KMS-11 (cell line): ENCODE results near the gene SLC25A27.

Experiments used
- H2AFZ ChIP-seq: fragments of 200-600 bp; sonication (generic); 2 replicates; pipeline ENCODE4 v1.6.1; 2016; ENCODE audit warnings: antibody characterized with exemption, mixed run types, low read depth
- H3K27ac ChIP-seq: fragments of 200-600 bp; sonication (generic); 2 replicates; pipeline ENCODE4 v1.6.1; 2016; ENCODE audit warnings: mild to moderate bottlenecking, mixed run types
- H3K27me3 ChIP-seq: fragments of 200-600 bp; sonication (generic); 2 replicates; pipeline ENCODE4 v1.6.1; 2017; ENCODE audit warnings: mild to moderate bottlenecking, low read depth, mixed run types, moderate library complexity; ENCODE audit not compliant: insufficient read depth
- H3K36me3 ChIP-seq: fragments of 200-600 bp; sonication (generic); 2 replicates; pipeline ENCODE4 v1.6.1; 2017; ENCODE audit warnings: mild to moderate bottlenecking, mixed run types; ENCODE audit not compliant: insufficient read depth
- H3K4me1 ChIP-seq: fragments of 200-600 bp; sonication (generic); 2 replicates; pipeline ENCODE4 v1.6.1; 2016; ENCODE audit warnings: mild to moderate bottlenecking, low read depth, mixed run types; ENCODE audit not compliant: poor library complexity, severe bottlenecking
- H3K4me2 ChIP-seq: fragments of 200-600 bp; sonication (generic); 2 replicates; pipeline ENCODE4 v1.7.0; 2016; ENCODE audit warnings: mild to moderate bottlenecking, mixed run types
- H3K4me3 ChIP-seq: fragments of 200-600 bp; sonication (generic); IDR thresholded peaks from 2 replicates; pipeline ENCODE4 v1.6.1; 2017; ENCODE audit warnings: low read depth, low read length, mixed read lengths; ENCODE audit not compliant: insufficient read depth
- H3K79me2 ChIP-seq: fragments of 200-600 bp; sonication (generic); 2 replicates; pipeline ENCODE4 v1.6.1; 2016; ENCODE audit warnings: low read depth, mixed run types; ENCODE audit not compliant: insufficient read depth
- H3K9ac ChIP-seq: fragments of 200-600 bp; sonication (generic); 2 replicates; pipeline ENCODE4 v1.6.1; 2016; ENCODE audit warnings: mild to moderate bottlenecking, mixed run types
- H4K20me1 ChIP-seq: fragments of 200-600 bp; sonication (generic); 2 replicates; pipeline ENCODE4 v1.6.1; 2016; ENCODE audit warnings: mild to moderate bottlenecking, mixed run types; ENCODE audit not compliant: insufficient read depth
- TF ChIP-seq, protein P1 (sequence below): fragments of 200-600 bp; sonication (generic); conservative IDR thresholded peaks from 2 replicates; pipeline ENCODE4 v1.6.1; 2017; ENCODE audit warnings: low read depth, mild to moderate bottlenecking, antibody characterized with exemption, low read length, moderate library complexity, mixed read lengths

Gene SLC25A27

DNA sequence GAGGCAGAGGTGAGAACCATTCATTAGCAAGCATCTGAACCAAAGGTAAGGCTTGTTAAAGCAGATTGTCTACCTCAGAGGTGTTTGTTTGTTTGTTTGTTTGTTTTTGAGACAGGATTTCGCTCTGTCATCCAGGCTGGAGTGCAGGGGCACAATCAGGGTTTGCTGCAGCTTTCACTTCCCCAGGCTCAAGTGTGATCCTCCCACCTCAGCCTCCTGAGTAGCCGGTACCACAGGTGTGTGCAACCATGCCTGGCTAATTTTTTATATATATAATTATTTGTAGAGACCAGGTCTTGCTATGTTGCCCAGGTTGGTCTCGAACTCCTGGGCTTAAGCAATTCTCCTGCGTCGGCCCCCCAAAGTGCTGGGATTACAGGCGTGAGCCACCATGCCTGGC lies 17.3 kb upstream of the SLC25A27 start:
- H3K27me3 ChIP-seq: no peaks in the 10 kb centered on the region
- H2AFZ ChIP-seq: no peak overlapping the region
- no peaks in the 10 kb centered on the region for H3K79me2 ChIP-seq
- no peak overlapping the region for H3K4me2 ChIP-seq
- no peak overlapping the region for H3K4me3 ChIP-seq
- no peak overlapping the region for H3K9ac ChIP-seq
- no peaks in the 10 kb centered on the region for H4K20me1 ChIP-seq
- no peak overlapping the region for H3K27ac ChIP-seq
- TF ChIP-seq, protein P1, sequence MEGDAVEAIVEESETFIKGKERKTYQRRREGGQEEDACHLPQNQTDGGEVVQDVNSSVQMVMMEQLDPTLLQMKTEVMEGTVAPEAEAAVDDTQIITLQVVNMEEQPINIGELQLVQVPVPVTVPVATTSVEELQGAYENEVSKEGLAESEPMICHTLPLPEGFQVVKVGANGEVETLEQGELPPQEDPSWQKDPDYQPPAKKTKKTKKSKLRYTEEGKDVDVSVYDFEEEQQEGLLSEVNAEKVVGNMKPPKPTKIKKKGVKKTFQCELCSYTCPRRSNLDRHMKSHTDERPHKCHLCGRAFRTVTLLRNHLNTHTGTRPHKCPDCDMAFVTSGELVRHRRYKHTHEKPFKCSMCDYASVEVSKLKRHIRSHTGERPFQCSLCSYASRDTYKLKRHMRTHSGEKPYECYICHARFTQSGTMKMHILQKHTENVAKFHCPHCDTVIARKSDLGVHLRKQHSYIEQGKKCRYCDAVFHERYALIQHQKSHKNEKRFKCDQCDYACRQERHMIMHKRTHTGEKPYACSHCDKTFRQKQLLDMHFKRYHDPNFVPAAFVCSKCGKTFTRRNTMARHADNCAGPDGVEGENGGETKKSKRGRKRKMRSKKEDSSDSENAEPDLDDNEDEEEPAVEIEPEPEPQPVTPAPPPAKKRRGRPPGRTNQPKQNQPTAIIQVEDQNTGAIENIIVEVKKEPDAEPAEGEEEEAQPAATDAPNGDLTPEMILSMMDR: no peak
- H3K36me3 ChIP-seq: no peaks in the 10 kb centered on the region
- H3K4me1 ChIP-seq: no peaks in the 10 kb centered on the region

DNA sequence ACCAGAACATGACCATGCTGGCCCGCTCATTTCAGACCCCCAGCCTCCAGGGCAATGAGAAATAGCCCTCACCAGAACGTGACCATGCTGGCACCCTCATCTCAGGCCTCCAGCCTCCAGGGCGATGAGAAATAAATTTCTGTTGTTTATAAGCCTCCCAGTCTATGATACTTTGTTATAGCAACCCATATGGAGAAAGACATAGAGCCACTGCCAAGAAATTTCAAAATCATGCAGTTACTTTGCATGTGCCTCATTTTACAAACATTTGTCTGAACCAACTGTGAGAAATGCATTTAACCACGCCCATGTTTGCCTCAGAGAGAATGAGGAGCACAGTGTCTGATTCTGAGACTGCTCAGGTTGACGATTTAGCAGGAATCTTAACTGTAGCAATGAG lies 15.6 kb upstream of the SLC25A27 start:
- H3K9ac ChIP-seq: no peak overlapping the region
- H3K27ac ChIP-seq: no peak overlapping the region
- no peak overlapping the region for H2AFZ ChIP-seq
- no peaks in the 10 kb centered on the region for H3K27me3 ChIP-seq
- no peak overlapping the region for H3K4me3 ChIP-seq
- H3K79me2 ChIP-seq: no peaks in the 10 kb centered on the region
- H3K4me1 ChIP-seq: no peaks in the 10 kb centered on the region
- H3K4me2 ChIP-seq: no peak overlapping the region
- TF ChIP-seq, protein P1: no peak
- no peaks in the 10 kb centered on the region for H3K36me3 ChIP-seq
- no peaks in the 10 kb centered on the region for H4K20me1 ChIP-seq

DNA sequence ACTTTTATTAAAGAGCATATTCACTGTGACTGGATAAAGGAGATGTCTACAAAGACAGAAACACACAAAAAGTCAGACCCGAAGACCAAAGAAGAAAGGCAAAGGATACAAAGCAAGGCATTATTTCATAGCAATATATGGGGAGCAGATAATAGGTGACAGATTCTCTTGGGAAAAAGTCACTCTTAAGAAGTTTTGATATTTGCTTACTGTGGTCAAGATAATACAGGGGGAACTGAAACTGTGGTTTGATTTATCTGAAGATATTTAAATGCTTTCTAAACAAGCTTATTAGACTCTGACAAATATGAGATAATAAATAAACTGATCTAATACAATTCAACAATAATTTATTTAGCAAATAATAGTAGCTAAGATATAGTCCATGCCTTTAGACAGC lies 14.8 kb upstream of the SLC25A27 start:
- Histone ChIP-seq H3K36me3 (no peaks in the 10 kb centered on the region), H3K9ac (no peak overlapping the region), H3K27me3 (no peaks in the 10 kb centered on the region), H4K20me1 (no peaks in the 10 kb centered on the region), H3K4me2 (no peak overlapping the region), H3K27ac (no peak overlapping the region), H2AFZ (no peak overlapping the region), H3K4me1 (no peaks in the 10 kb centered on the region), H3K4me3 (no peak overlapping the region), H3K79me2 (no peaks in the 10 kb centered on the region)
- TF ChIP-seq, protein P1: no peak

DNA sequence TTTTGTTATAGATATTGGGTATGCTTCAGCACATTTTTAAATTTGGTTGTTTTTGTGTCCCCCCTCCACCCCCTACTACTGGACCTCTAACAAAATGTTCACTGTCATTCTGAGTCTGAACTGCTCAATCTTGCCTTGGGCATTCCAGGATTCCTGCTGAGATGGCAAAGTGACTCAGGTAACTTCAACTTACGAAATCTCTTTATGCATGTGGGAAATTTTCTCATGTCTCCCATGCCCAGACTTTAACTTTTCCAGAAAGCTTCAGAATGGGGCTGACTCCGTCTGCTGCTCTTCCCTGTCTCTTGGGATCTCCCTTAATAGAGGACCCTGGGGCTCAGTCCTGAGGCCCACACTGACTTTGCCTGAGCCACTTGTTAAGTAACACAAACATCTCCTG lies 14.1 kb upstream of the SLC25A27 start:
- Histone ChIP-seq H3K27me3 (no peaks in the 10 kb centered on the region), H4K20me1 (no peaks in the 10 kb centered on the region), H2AFZ (no peak overlapping the region), H3K4me1 (no peaks in the 10 kb centered on the region), H3K4me3 (no peak overlapping the region), H3K79me2 (no peaks in the 10 kb centered on the region), H3K4me2 (no peak overlapping the region), H3K36me3 (no peaks in the 10 kb centered on the region), H3K27ac (no peak overlapping the region), H3K9ac (no peak overlapping the region)
- TF ChIP-seq, protein P1: no peak
